Lower leg skin (tissue), 4 donors: Measurements from ENCODE around the gene SYT17. TPM values are rescaled to one million over a fixed set of nuclear protein-coding genes. Genes with fewer than 3 reads are reported as not detected.

Experiments
- DNase-seq, 2 donors: peaks; one replicate each; pipeline ENCODE4 v3.0.0-alpha.2; 2019; ENCODE audit warnings: low spot score in 2 of 2
- H3K4me3 ChIP-seq: fragments of 200-600 bp; sonication (generic); 2 replicates; pipeline ENCODE4 v1.5.1; 2017; ENCODE audit warnings: mild to moderate bottlenecking, low read depth; ENCODE audit not compliant: poor library complexity, severe bottlenecking
- CTCF ChIP-seq, 3 donors: fragments of 450-650 bp; IDR thresholded peaks; one replicate each; pipeline ENCODE4 v1.5.1; 2016; ENCODE audit warnings: antibody characterized with exemption in 3 of 3, mild to moderate bottlenecking in 3 of 3, moderate library complexity in 2 of 3
- POLR2A ChIP-seq, 2 donors: fragments of 450-650 bp; IDR thresholded peaks; one replicate each; pipeline ENCODE4 v1.6.1; 2016 to 2017; ENCODE audit warnings: antibody characterized with exemption in 2 of 2, mild to moderate bottlenecking in 1 of 2, moderate library complexity in 1 of 2
- WGBS, 2 donors: methylation state at CpG; one replicate each; pipeline ENCODE4 v1.1.5; 2018; 5-methylcytosine and 5-hydroxymethylcytosine counted together
- intact Hi-C: fragments of 100-400 bp; cut with DNase I; formaldehyde crosslinking; loops from one replicate; pipeline ENCODE4 v1.15.0; 2023; ENCODE audit warnings: low total_unique reads
- total RNA-seq, 4 donors: library from RNA; depleted of rRNA; stranded (reverse); fragments of >200 nt; gene quantifications; one replicate each; pipeline ENCODE4 v1.1.0, GENCODE V29; 2016

SYT17 gene
- total RNA-seq, 4 donors from 2014 or later, result 3.7 to 9.0 (median 4.8) TPM

- H3K4me3 ChIP-seq, result no peak overlapping the region
- intact Hi-C loops, result no loop called here
- DNase-seq, result no peak
- WGBS, 2 donors, result 54 to 67% methylated on average over 2 of the region's 2 CpGs
- no peak for TF ChIP-seq CTCF (IDR thresholded peaks at IDR 0.05)
- no peak for TF ChIP-seq POLR2A (IDR thresholded peaks at IDR 0.05)
These were observed 59.6 kb downstream of the SYT17 start for GRCh38 chr16:19227643-19228042.

- intact Hi-C loops, result no loop called here
- 81 to 84% methylated on average over 4 of the region's 4 CpGs for whole genome bisulfite sequencing, 2 donors
These were observed 60.0 kb downstream of the SYT17 start for GRCh38 chr16:19228052-19228451.

GRCh38 chr16:19228575-19228974 lies 60.5 kb downstream of the SYT17 start:
- TF ChIP-seq CTCF (IDR thresholded peaks at IDR 0.05) (no peak), POLR2A (IDR thresholded peaks at IDR 0.05) (no peak)
- 87 to 90% methylated on average over 3 of the region's 3 CpGs for WGBS, 2 donors
- intact Hi-C loops, result no loop called here
- H3K4me3 ChIP-seq, result no peak overlapping the region
- no peak for DNase-seq

More at GRCh38 chr16:19228052-19228451, 60.0 kb downstream of the SYT17 start:
- DNase-seq, result no peak
- no peak overlapping the region for H3K4me3 ChIP-seq
- no peak for TF ChIP-seq CTCF (IDR thresholded peaks at IDR 0.05)
- no peak for TF ChIP-seq POLR2A (IDR thresholded peaks at IDR 0.05)

GRCh38 chr16:19230575-19230974 lies 62.5 kb downstream of the SYT17 start:
- intact Hi-C loops, result no loop called here
- no peak for TF ChIP-seq POLR2A (IDR thresholded peaks at IDR 0.05)
- no peak for TF ChIP-seq CTCF (IDR thresholded peaks at IDR 0.05)
- DNase-seq, result no peak
- no peak overlapping the region for H3K4me3 ChIP-seq
- WGBS, 2 donors, result 85 to 88% methylated on average over 3 of the region's 3 CpGs

- intact Hi-C loops, result no loop called here
- TF ChIP-seq CTCF (IDR thresholded peaks at IDR 0.05), result no peak
- no peak for TF ChIP-seq POLR2A (IDR thresholded peaks at IDR 0.05)
- no peak overlapping the region for H3K4me3 ChIP-seq
- DNase-seq, result no peak
- WGBS, 2 donors, result 87 to 92% methylated on average over 8 of the region's 8 CpGs
These were observed 63.8 kb downstream of the SYT17 start for GRCh38 chr16:19231881-19232280.

GRCh38 chr16:19232988-19233387 lies 64.9 kb downstream of the SYT17 start:
- no peak for DNase-seq
- TF ChIP-seq CTCF (IDR thresholded peaks at IDR 0.05) (no peak), POLR2A (IDR thresholded peaks at IDR 0.05) (no peak)
- intact Hi-C loops, result no loop called here
- no peak overlapping the region for H3K4me3 ChIP-seq
- WGBS, 2 donors, result 60 to 83% methylated on average over 5 of the region's 5 CpGs
